HepG2 (cell line): ENCODE results near the gene TRIM28. TPM values are rescaled to one million over a fixed set of nuclear protein-coding genes. Genes with fewer than 3 reads are reported as not detected.

Experiments
- BCLAF1 ChIP-seq: fragments of 450-650 bp; IDR thresholded peaks from 2 replicates; pipeline ENCODE4 v1.6.1; 2017; ENCODE audit warnings: mild to moderate bottlenecking
- ELK4 ChIP-seq: sonication (generic); formaldehyde crosslinking; IDR thresholded peaks from 2 replicates; pipeline ENCODE4 v1.9.0; 2021; ENCODE audit warnings: missing genetic modification reagents, borderline replicate concordance
- GLMP ChIP-seq: sonication (generic); formaldehyde crosslinking; IDR thresholded peaks from 2 replicates; pipeline ENCODE4 v1.9.0; 2021; ENCODE audit warnings: missing genetic modification reagents, mild to moderate bottlenecking, borderline replicate concordance
- KLF6 ChIP-seq: IDR thresholded peaks from 2 replicates; pipeline ENCODE4 v1.8.0; 2016; ENCODE audit warnings: missing biosample characterization, missing genetic modification reagents
- MZF1 ChIP-seq: sonication (generic); formaldehyde crosslinking; IDR thresholded peaks from 2 replicates; pipeline ENCODE4 v1.8.1; 2023; ENCODE audit warnings: mild to moderate bottlenecking, missing genetic modification reagents, borderline replicate concordance
- PITX1 ChIP-seq: sonication (generic); formaldehyde crosslinking; IDR thresholded peaks from 2 replicates; pipeline ENCODE4 v1.5.1; 2020; ENCODE audit warnings: mild to moderate bottlenecking, missing genetic modification reagents
- PRDM15 ChIP-seq: sonication (generic); formaldehyde crosslinking; IDR thresholded peaks from 2 replicates; pipeline ENCODE4 v1.4.0; 2020; ENCODE audit warnings: missing genetic modification reagents
- SCMH1 ChIP-seq: sonication (generic); formaldehyde crosslinking; IDR thresholded peaks from 2 replicates; pipeline ENCODE4 v1.9.0; 2021; ENCODE audit warnings: missing genetic modification reagents, mild to moderate bottlenecking, borderline replicate concordance
- SMARCC2 ChIP-seq: fragments of 450-650 bp; IDR thresholded peaks from 2 replicates; pipeline ENCODE4 v1.6.1; 2017; ENCODE audit warnings: antibody characterized with exemption, mild to moderate bottlenecking
- SOX6 ChIP-seq, 2 experiments: fragments of 450-650 bp in 1 of 2; sonication (generic) in 1 of 2; formaldehyde crosslinking in 1 of 2; IDR thresholded peaks; 2 replicates each; pipeline versions ENCODE4 v1.4.0 to v1.6.1; 2017 to 2020; ENCODE audit warnings: antibody characterized with exemption in 1 of 2, mild to moderate bottlenecking in 1 of 2, missing genetic modification reagents in 1 of 2
- TEF ChIP-seq: sonication (generic); formaldehyde crosslinking; IDR thresholded peaks from 2 replicates; pipeline ENCODE4 v1.5.0; 2020; ENCODE audit warnings: missing genetic modification reagents
- TFDP1 ChIP-seq: IDR thresholded peaks from 2 replicates; pipeline ENCODE4 v1.6.1; 2016; ENCODE audit warnings: missing compliant biosample characterization, missing genetic modification reagents, borderline replicate concordance
- ZFP62 ChIP-seq: sonication (generic); formaldehyde crosslinking; IDR thresholded peaks from 2 replicates; pipeline ENCODE4 v1.4.0; 2020; ENCODE audit warnings: missing genetic modification reagents
- ZNF235 ChIP-seq: sonication (generic); formaldehyde crosslinking; IDR thresholded peaks from 2 replicates; pipeline ENCODE4 v1.8.1; 2023; ENCODE audit warnings: mild to moderate bottlenecking, missing genetic modification reagents, borderline replicate concordance
- ZNF7 ChIP-seq: IDR thresholded peaks from 2 replicates; pipeline ENCODE4 v1.6.1; 2016; ENCODE audit warnings: missing biosample characterization, missing genetic modification reagents
- polyA plus RNA-seq, 8 experiments: library from polyadenylated mRNA; depleted of rRNA in 3 of 8; stranded (reverse) in 7 of 8; unstranded in 1 of 8; fragments of >200 nt; fragmentation: Illumina TruSeq in 4 of 8; extraction: Trizol in 4 of 8; gene quantifications; 2 replicates each; pipeline versions ENCODE4 v1.2.1 to v1.2.3, GENCODE V29; 2011 to 2016; ENCODE audit warnings: low read depth in 4 of 8, missing spikeins in 1 of 8, mixed read lengths in 1 of 8; ENCODE audit not compliant: insufficient read depth in 1 of 8
- total RNA-seq, 5 experiments: library from RNA; depleted of rRNA; stranded (reverse); fragments of >200 nt; fragmentation: Illumina TruSeq; extraction: Trizol; gene quantifications; 2 replicates each; pipeline ENCODE4 v1.2.3, GENCODE V29; 2016; ENCODE audit warnings: low read depth in 1 of 5

Gene TRIM28
- total and polyA plus RNA-seq, 2 of the 13 experiments (the other 11 are each of a cell fraction or from before 2014, with no cell fraction given) = 361 to 439 TPM

GRCh38 chr19:58558623-58559274 lies 14.9 kb downstream of the TRIM28 start (continued):
- TF ChIP-seq ZFP62 (no peak), TEF (no peak), PITX1 (CRISPR knock-in tag) (peak; percentile 35), ELK4 (CRISPR knock-in tag) (no peak), SCMH1 (CRISPR knock-in tag) (no peak), BCLAF1 (no peak), PRDM15 (CRISPR knock-in tag) (no peak), SMARCC2 (no peak), KLF6 (peak; percentile 19; the same call in 1 of the 2 replicates), ZNF7 (no peak), ZNF235 (CRISPR knock-in tag) (no peak), TFDP1 (CRISPR knock-in tag) (peak; percentile 89), GLMP (CRISPR knock-in tag) (no peak), MZF1 (CRISPR knock-in tag) (no peak), SOX6 (IDR thresholded peaks at IDR 0.05) (no peak), SOX6 (CRISPR knock-in tag; IDR thresholded peaks at IDR 0.05) (peak; percentile 38; the same call in 1 of the 2 replicates)
